ENCODE data around the gene AEBP1.

Gene AEBP1

GRCh38 chr7:44063894-44064651, 40.1 kb upstream of the AEBP1 start:
- peak overlapping the region; percentile 35 to 43 for H3K27ac ChIP-seq
- DNase-seq (ENCODE audit: low spot score): peak; percentile 73
- H3K4me3 ChIP-seq: no peak overlapping the region

GRCh38 chr7:44064791-44065430, 39.2 kb upstream of the AEBP1 start:
- peak overlapping the region; percentile 46 for H3K4me3 ChIP-seq
- TF ChIP-seq, protein P1, sequence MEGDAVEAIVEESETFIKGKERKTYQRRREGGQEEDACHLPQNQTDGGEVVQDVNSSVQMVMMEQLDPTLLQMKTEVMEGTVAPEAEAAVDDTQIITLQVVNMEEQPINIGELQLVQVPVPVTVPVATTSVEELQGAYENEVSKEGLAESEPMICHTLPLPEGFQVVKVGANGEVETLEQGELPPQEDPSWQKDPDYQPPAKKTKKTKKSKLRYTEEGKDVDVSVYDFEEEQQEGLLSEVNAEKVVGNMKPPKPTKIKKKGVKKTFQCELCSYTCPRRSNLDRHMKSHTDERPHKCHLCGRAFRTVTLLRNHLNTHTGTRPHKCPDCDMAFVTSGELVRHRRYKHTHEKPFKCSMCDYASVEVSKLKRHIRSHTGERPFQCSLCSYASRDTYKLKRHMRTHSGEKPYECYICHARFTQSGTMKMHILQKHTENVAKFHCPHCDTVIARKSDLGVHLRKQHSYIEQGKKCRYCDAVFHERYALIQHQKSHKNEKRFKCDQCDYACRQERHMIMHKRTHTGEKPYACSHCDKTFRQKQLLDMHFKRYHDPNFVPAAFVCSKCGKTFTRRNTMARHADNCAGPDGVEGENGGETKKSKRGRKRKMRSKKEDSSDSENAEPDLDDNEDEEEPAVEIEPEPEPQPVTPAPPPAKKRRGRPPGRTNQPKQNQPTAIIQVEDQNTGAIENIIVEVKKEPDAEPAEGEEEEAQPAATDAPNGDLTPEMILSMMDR (IDR thresholded peaks at IDR 0.05): no peak
- peak overlapping the region; percentile 19 to 35 for H3K27ac ChIP-seq
- peak; percentile 67 for DNase-seq (ENCODE audit: low spot score)

More at GRCh38 chr7:44063894-44064651, 40.1 kb upstream of the AEBP1 start:
- TF ChIP-seq, protein P1 (IDR thresholded peaks at IDR 0.05): no peak

- peak; percentile 85 for DNase-seq (ENCODE audit: low spot score)
- peak within 1 kb of the TSS; percentile 19 to 35 for H3K27ac ChIP-seq
- TF ChIP-seq, protein P1 (IDR thresholded peaks at IDR 0.05): no peak
- H3K4me3 ChIP-seq: peak within 1 kb of the TSS; percentile 46
Measured at GRCh38 chr7:44065431-44066110, 38.6 kb upstream of the AEBP1 start, which contains the start of gene PGAM2. PGAM2 (minus strand) TSS chr7:44065567; CDS start chr7:44065529, 38 bp downstream.

GRCh38 chr7:44066111-44066460, 38.1 kb upstream of the AEBP1 start:
- Histone ChIP-seq H3K4me3 (no peak overlapping the region), H3K27ac (peak overlapping the region in 1 of 2 donors; percentile 19)
- DNase-seq (ENCODE audit: low spot score): peak; percentile 71
- TF ChIP-seq, protein P1 (IDR thresholded peaks at IDR 0.05): no peak

GRCh38 chr7:44066494-44067063, 37.6 kb upstream of the AEBP1 start:
- TF ChIP-seq, protein P1 (IDR thresholded peaks at IDR 0.05): no peak
- Histone ChIP-seq H3K4me3 (no peak overlapping the region), H3K27ac (no peak overlapping the region)
- DNase-seq (ENCODE audit: low spot score): peak; percentile 66

DNA sequence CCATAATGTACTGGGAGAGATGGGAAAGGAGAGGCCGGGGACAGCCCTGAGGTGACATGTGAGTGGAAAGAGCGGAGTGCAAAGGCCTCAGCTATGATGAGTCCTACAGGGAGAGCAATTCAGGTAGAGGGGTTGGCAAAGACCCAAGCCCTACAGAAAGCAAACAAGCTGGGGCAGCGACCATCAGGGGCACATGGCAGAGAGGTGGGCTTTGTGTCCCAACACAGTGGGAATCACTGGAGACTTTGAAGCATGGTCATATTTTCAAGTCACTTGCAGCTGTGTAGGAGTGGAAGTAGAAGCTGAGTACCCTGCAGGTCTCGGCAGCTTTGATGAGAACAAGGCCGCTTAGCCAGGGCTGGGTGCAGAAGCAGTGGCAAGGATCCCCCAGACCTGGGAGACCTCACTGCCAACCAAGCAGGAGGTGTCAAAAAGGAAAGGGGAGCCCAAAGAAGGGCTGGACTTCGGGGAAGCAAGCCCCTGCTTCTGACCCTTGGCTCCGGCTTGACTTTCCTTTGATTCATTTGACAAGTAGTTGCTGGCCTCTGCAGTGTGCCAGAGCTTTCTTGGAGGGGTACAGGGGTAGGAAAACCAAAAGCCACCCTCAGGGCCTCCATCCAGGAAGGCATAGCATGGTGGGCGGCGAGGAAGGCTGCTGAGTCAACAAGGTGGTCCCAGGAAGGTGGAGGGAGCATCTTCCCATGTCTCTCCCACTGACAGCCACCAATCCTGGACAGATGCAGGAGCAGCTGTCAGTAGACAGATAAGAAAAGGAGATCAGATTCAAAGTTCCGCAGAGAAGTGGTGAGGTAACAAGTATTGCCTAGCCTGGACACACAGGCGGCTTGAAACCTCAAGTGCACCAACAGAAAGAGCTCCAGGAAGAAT, 36.8 kb upstream of the AEBP1 start:
- DNase-seq (ENCODE audit: low spot score): no peak
- TF ChIP-seq, protein P1 (IDR thresholded peaks at IDR 0.05): no peak
- H3K27ac ChIP-seq: no peak overlapping the region
- no peak overlapping the region for H3K4me3 ChIP-seq

All from coronary artery (tissue), 2 donors.